GM12864 (cell line): ENCODE data around the gene RPL27A.

Experiments
- DNase-seq: peaks from one replicate; pipeline ENCODE4 v3.0.0-alpha.2; 2011; ENCODE audit warnings: low read depth
- H3K4me3 ChIP-seq: 2 replicates; pipeline ENCODE4 v1.5.1; 2011; ENCODE audit warnings: mild to moderate bottlenecking, low read depth, low read length, control low read depth
- CTCF ChIP-seq: IDR thresholded peaks from 2 replicates; pipeline ENCODE4 v1.5.1; 2011; ENCODE audit warnings: low read depth, mild to moderate bottlenecking, moderate library complexity, low read length, control low read depth, inconsistent platforms; ENCODE audit errors: missing control alignments

The RPL27A gene

GRCh38 chr11:8672346-8672745 is 10.2 kb upstream of the RPL27A start:
- DNase-seq: no peak
- TF ChIP-seq CTCF: no peak

GRCh38 chr11:8674859-8675258 is 7.7 kb upstream of the RPL27A start:
- no peak for DNase-seq
- TF ChIP-seq CTCF: no peak
- no peak overlapping the region for H3K4me3 ChIP-seq

More at GRCh38 chr11:8672346-8672745, 10.2 kb upstream of the RPL27A start:
- no peak overlapping the region for H3K4me3 ChIP-seq

- DNase-seq: no peak
- H3K4me3 ChIP-seq: no peak overlapping the region
- TF ChIP-seq CTCF: no peak
Measured at GRCh38 chr11:8676458-8676857, 6.1 kb upstream of the RPL27A start.

- TF ChIP-seq CTCF: no peak
- no peak overlapping the region for H3K4me3 ChIP-seq
- DNase-seq: no peak
Measured at GRCh38 chr11:8679006-8679405, 3.6 kb upstream of the RPL27A start.

GRCh38 chr11:8681837-8682302 is 722 bp upstream of the RPL27A start:
- peak overlapping the region; percentile 99 for H3K4me3 ChIP-seq
- TF ChIP-seq CTCF: no peak
- DNase-seq: no peak

- H3K4me3 ChIP-seq: peak overlapping the region; percentile 99
- no peak for DNase-seq
- no peak for TF ChIP-seq CTCF
Measured at GRCh38 chr11:8683115-8683807, 669 bp downstream of the RPL27A start.
